Measurements from ENCODE around the gene TP53AIP1. TPM values are rescaled to one million over a fixed set of nuclear protein-coding genes. Genes with fewer than 3 reads are reported as not detected.

The TP53AIP1 gene
- polyA plus RNA-seq, 2 of the 4 experiments (the other 2 are of a cell fraction) = 0.03 to 0.08 TPM

DNA sequence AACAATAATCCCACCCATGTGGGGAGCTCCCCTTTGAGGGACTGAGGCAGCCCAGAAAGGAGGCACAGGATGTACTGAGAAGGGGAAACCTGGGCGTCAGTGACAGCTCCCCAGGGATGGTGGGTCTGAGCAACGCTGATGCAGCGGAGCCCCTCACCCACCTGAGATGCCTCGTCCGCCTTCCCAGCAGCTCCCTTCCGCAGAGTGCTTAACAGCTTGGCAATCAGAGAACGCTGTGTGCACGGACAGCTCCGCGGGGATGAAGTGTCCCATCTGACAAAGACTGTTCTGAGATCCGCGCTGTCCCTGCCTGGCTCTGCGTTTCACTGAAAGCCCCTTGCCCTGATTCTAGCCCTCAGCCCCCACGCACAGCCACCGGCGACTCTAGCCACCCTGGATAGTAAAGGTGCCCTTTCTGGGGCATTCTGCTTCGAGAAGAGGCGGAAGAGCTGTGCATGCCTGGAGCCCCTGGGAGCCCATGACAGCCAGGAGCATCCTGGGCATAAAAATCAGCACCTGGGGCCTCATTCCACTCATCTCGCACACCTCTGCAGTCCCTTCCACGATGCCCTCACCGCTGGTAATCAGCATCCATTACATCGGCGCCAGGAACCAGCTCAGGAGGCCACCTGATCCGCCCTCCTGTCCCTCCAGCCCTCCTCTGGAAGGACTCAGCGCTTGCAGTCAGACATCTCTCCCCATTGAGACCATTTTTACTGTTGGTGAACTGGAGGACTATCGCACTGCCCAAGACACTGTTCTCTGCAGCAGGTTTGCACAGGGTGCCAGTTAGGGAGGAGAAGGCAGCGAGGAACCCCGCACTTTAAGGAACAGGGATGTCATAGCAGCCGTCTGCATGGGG is 40.8 kb downstream of the TP53AIP1 start:
- POLR2A ChIA-PET = no interaction called here
- FAIRE-seq = no peak
- Histone ChIP-seq H3K27ac (no peak overlapping the region), H3K4me2 (no peak overlapping the region), H3K4me3 (no peak overlapping the region), H3K4me1 (no peaks in the 10 kb centered on the region), H3K9me3 (no peaks in the 10 kb centered on the region)
- CTCF ChIA-PET = interaction anchor here (1.5 to 2.5 kb wide), 2 partner anchors 17 to 55 kb away, joined by 4 to 15 read pairs; no protein-coding TSS in a partner anchor
- no peak for TF ChIP-seq SREBF2 (IDR thresholded peaks at IDR 0.05)
- TF ChIP-seq, protein P1, sequence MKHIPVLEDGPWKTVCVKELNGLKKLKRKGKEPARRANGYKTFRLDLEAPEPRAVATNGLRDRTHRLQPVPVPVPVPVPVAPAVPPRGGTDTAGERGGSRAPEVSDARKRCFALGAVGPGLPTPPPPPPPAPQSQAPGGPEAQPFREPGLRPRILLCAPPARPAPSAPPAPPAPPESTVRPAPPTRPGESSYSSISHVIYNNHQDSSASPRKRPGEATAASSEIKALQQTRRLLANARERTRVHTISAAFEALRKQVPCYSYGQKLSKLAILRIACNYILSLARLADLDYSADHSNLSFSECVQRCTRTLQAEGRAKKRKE (CRISPR knock-in tag; IDR thresholded peaks at IDR 0.05; ENCODE audit: low read depth) = no peak
- no peak for TF ChIP-seq HOXB5 (CRISPR knock-in tag; IDR thresholded peaks at IDR 0.05)
- TF ChIP-seq NPAS2 (CRISPR knock-in tag; IDR thresholded peaks at IDR 0.05; ENCODE audit: borderline replicate concordance) = no peak
- ATAC-seq = no peak
- DNase-seq (ENCODE audit: low read depth in 1 of 2, low spot score in 1 of 2) = no peak
- WGBS (ENCODE audit: missing lambda C conversion rate) = 85% methylated on average over 22 of the region's 29 CpGs

DNA sequence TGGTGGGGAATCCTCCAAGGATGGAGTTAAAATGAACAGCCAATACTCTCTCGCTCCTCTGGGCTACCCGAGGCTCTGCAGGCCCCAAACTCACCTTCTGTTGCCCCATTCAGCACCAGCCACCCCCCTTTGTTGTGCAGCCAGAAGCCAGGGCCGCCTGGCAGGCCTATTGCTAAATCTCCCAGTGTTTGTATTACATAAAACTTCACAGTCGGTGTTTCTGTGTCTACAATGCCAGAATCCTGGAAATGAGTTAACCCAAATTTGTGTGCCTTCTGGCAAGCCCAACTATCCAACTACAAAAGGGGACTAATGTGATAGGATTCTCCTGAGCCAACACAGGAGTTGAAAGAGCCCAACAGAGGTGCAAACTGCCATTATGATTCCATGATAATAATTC is 42.2 kb downstream of the TP53AIP1 start:
- TF ChIP-seq CHD4 (IDR thresholded peaks at IDR 0.05; ENCODE audit: borderline replicate concordance) (no peak), CBX2 (IDR thresholded peaks at IDR 0.05; ENCODE audit: borderline replicate concordance, low read depth) (no peak), HDAC2 (IDR thresholded peaks at IDR 0.05) (no peak)
- no peak for DNase-seq (ENCODE audit: low read depth in 1 of 2, low spot score in 1 of 2)
- no peak for FAIRE-seq
- WGBS (ENCODE audit: missing lambda C conversion rate) = 55% methylated on average over 4 of the region's 4 CpGs
- Histone ChIP-seq H3K4me3 (no peak overlapping the region), H3K4me2 (no peak overlapping the region), H3K9me3 (no peaks in the 10 kb centered on the region), H3K27ac (no peak overlapping the region), H3K4me1 (no peaks in the 10 kb centered on the region)
- ChIA-PET POLR2A (no interaction called here), CTCF (interaction anchor here (1.5 kb wide), 1 partner anchor 56 kb away, joined by 4 read pairs; no protein-coding TSS in a partner anchor)
- no peak for ATAC-seq

DNA sequence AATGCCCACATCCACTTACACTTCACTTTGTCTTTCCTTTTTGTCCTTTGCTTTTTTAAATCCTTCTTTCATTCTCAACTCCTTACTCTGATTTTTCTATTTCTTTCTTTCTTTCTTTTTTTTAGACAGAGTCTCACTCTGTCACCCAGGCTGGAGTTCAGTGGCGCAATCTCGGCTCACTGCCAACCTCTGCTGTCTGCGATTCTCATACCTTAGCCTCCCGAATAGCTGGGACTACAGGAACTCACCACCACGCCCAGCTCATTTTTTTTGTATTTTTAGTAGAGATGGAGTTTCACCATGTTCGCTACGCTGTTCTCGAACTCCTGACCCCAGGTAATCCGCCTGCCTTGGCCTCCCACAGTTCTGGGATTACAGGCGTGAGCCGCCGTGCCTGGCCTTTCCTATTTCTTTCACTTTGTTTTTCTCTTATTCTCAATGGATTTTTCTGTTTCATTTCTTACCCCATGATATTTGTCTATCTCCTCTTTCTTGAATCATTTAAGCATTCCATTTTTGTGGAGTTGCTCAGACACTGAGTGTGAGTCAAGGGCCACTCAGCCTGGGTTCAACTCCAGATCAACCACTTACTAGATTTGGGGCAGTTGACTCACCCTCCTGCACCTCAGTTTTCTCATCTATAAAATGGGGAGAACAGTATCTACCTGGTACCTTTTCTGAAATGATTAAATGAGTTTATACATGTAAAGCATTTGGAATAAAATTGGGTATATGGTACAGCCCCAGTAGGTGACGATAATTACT is 43.9 kb downstream of the TP53AIP1 start:
- TF ChIP-seq FOSL2 (IDR thresholded peaks at IDR 0.05) (no peak), FOSL2 (CRISPR knock-in tag; IDR thresholded peaks at IDR 0.05) (no peak), RAD21 (conservative IDR thresholded peaks at IDR 0.05 in 1 of 2, IDR thresholded peaks at IDR 0.05 in 1 of 2) (no peak), SMC3 (IDR thresholded peaks at IDR 0.05) (no peak)
- TF ChIP-seq, protein P2, sequence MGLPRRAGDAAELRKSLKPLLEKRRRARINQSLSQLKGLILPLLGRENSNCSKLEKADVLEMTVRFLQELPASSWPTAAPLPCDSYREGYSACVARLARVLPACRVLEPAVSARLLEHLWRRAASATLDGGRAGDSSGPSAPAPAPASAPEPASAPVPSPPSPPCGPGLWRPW (IDR thresholded peaks at IDR 0.05) = no peak
- TF ChIP-seq, protein P1 (CRISPR knock-in tag; IDR thresholded peaks at IDR 0.05; ENCODE audit: low read depth) = no peak
- FAIRE-seq = no peak
- Histone ChIP-seq H3K4me2 (no peak overlapping the region), H3K4me1 (no peaks in the 10 kb centered on the region), H3K4me3 (no peak overlapping the region), H3K27ac (no peak overlapping the region), H3K9me3 (no peaks in the 10 kb centered on the region)
- DNase-seq (ENCODE audit: low read depth in 1 of 2, low spot score in 1 of 2) = no peak
- ChIA-PET POLR2A (no interaction called here), CTCF (interaction anchor here (1.0 kb wide), 1 partner anchor 12 kb away, joined by 3 read pairs; no protein-coding TSS in a partner anchor)
- 87% methylated on average over 13 of the region's 13 CpGs for WGBS (ENCODE audit: missing lambda C conversion rate)
- ATAC-seq = no peak

DNA sequence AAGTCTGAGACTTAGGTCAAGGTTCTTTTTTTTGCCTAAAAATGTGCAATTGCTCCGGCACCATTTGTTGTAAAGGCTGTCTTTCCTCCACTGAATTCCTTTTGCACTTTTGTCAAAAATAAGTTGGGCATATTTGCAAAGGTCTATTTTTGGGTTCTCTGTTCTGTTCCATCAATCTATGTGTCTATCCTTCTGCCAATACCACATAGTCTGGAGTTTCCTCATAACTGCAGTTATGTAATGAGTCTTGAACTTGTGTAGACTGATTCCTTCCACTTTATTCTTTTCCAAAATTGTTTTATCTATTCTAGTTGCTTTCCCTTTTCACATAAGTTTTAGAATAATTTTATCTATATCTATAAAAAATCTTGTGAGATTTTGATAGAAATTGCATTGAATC is 44.8 kb downstream of the TP53AIP1 start:
- Histone ChIP-seq H3K4me2 (no peak overlapping the region), H3K9me3 (no peaks in the 10 kb centered on the region), H3K4me3 (no peak overlapping the region), H3K4me1 (no peaks in the 10 kb centered on the region), H3K27ac (no peak overlapping the region)
- ATAC-seq (no peak), FAIRE-seq (no peak), DNase-seq (ENCODE audit: low read depth in 1 of 2, low spot score in 1 of 2) (no peak)
- WGBS (ENCODE audit: missing lambda C conversion rate) = 94% methylated on average over 1 of the region's 1 CpG
- TF ChIP-seq, protein P3, sequence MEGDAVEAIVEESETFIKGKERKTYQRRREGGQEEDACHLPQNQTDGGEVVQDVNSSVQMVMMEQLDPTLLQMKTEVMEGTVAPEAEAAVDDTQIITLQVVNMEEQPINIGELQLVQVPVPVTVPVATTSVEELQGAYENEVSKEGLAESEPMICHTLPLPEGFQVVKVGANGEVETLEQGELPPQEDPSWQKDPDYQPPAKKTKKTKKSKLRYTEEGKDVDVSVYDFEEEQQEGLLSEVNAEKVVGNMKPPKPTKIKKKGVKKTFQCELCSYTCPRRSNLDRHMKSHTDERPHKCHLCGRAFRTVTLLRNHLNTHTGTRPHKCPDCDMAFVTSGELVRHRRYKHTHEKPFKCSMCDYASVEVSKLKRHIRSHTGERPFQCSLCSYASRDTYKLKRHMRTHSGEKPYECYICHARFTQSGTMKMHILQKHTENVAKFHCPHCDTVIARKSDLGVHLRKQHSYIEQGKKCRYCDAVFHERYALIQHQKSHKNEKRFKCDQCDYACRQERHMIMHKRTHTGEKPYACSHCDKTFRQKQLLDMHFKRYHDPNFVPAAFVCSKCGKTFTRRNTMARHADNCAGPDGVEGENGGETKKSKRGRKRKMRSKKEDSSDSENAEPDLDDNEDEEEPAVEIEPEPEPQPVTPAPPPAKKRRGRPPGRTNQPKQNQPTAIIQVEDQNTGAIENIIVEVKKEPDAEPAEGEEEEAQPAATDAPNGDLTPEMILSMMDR (IDR thresholded peaks at IDR 0.05) = no peak
- TF ChIP-seq JUNB (IDR thresholded peaks at IDR 0.05) = no peak
- TF ChIP-seq NFE2L2 (conservative IDR thresholded peaks at IDR 0.05; ENCODE audit: low read length) = no peak
- no peak for TF ChIP-seq HOXB13 (CRISPR knock-in tag; IDR thresholded peaks at IDR 0.05; ENCODE audit: low read depth)
- no peak for TF ChIP-seq HOXB5 (CRISPR knock-in tag; IDR thresholded peaks at IDR 0.05)
- no peak for TF ChIP-seq CHD2 (IDR thresholded peaks at IDR 0.05; ENCODE audit: low read length, partially characterized antibody)
- TF ChIP-seq ZNF302 (CRISPR knock-in tag; IDR thresholded peaks at IDR 0.05) = no peak
- TF ChIP-seq TP53 (CRISPR knock-in tag; IDR thresholded peaks at IDR 0.05) = no peak
- no peak for TF ChIP-seq NR3C1 (IDR thresholded peaks at IDR 0.05)
- TF ChIP-seq, protein P4, sequence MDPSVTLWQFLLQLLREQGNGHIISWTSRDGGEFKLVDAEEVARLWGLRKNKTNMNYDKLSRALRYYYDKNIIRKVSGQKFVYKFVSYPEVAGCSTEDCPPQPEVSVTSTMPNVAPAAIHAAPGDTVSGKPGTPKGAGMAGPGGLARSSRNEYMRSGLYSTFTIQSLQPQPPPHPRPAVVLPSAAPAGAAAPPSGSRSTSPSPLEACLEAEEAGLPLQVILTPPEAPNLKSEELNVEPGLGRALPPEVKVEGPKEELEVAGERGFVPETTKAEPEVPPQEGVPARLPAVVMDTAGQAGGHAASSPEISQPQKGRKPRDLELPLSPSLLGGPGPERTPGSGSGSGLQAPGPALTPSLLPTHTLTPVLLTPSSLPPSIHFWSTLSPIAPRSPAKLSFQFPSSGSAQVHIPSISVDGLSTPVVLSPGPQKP (IDR thresholded peaks at IDR 0.05; ENCODE audit: low read depth, low read length) = no peak
- no peak for TF ChIP-seq MAFK (IDR thresholded peaks at IDR 0.05; ENCODE audit: partially characterized antibody)
- TF ChIP-seq MAZ (IDR thresholded peaks at IDR 0.05; ENCODE audit: borderline replicate concordance, low read depth, low read length) = no peak
- CTCF ChIA-PET = no interaction called here
- POLR2A ChIA-PET = no interaction called here

Data from A549 (cell line).